C4-2B (cell line): ENCODE data around the gene LMO3.

Source experiments
- H3K27ac ChIP-seq: fragments of 450-650 bp; 2 replicates; pipeline ENCODE4 v1.5.1; 2017
- CTCF ChIP-seq: fragments of 450-650 bp; conservative IDR thresholded peaks from 2 replicates; pipeline ENCODE4 v1.5.1; 2017; ENCODE audit warnings: mild to moderate bottlenecking
- ZFX ChIP-seq: fragments of 450-650 bp; IDR thresholded peaks from 2 replicates; pipeline ENCODE4 v1.6.1; 2017

The LMO3 gene

DNA sequence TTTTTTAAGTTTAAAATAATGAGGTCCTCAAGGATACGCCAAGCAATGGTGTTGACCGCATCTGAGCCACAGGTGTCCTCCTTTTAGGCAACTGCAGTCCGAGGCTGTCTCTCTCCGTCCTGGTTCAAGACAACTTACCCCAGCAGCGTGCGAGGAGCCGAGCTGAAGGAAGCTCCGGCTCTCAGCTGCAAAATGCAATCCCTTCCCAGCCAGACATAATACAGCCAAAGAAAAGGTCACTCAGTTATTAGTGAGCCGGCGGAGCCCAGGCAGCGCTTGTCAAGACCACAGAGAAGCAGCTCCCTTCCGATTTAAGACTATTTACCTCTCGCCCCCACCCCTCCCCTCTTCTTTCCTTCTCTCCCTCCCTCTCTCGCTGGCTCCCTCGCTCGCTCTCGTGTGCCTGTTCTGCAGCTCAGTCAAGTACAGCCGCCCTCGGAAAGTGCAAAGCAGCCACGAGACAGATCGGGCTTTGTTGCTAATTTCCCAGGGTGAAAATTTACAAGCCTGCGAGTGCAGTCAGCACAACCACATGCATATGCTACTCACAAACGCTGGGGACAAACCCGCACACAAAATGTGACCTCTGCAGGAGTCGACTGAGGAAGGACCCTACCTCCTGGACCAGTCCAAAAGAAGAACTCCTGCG is 363 bp upstream of the LMO3 start:
- H3K27ac ChIP-seq, result no peak overlapping the region
- TF ChIP-seq CTCF (no peak), ZFX (no peak)

DNA sequence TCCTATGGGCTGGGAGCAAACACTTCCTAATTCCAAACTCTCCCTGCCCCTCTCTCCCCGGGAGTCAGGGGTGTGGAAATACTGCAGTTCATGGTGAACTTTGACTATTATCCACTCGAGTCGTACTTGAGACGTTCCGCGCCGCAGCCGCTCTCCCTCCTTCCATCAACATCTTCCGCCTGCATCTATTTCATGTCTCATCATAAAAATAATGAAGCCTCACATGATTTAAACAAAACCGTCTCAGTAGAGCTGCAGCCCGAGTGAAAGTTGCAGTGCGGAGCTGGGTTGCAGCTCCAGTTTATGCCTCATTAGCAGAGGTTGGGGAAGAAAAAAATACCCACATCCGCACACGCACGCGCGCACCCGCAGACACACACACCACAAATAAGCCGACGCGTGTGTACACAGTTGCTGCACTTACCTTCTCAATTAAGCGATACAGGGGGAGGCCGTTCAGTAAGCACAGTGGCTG is 283 bp downstream of the LMO3 start:
- TF ChIP-seq ZFX (no peak), CTCF (no peak)
- H3K27ac ChIP-seq, result no peak overlapping the region

DNA sequence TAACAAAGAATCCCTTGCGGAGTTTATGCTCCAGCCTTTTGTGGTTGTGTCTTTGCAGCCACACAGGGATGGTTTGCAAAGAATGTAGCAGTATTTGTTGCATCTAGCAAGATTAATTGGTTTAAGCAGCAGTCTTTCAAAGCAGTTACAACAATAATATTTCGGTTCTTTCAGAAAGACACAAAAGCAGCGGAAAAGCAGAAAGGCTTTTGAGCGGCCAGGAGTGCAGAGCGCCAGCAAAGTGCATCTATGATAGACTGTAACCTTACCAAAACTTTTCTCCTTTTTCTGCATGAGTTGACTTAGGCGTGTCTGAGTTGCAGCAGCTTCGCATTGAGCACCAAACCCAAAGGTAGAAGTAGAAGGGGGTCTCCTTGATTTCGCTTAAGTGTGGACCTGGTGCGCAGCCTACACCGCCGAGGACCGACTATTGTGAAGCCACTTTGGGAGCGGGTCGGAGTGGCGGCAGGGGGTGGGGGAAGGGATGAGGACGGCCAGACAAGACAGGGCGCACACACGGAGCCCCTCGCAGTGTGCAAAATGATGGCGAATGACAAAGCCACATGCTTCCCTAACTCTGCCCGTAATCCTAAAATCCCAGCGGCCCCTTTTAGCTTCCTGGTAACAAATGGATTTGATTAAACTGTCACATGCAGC is 1.2 kb downstream of the LMO3 start:
- no peak overlapping the region for H3K27ac ChIP-seq
- TF ChIP-seq CTCF (no peak), ZFX (no peak)

DNA sequence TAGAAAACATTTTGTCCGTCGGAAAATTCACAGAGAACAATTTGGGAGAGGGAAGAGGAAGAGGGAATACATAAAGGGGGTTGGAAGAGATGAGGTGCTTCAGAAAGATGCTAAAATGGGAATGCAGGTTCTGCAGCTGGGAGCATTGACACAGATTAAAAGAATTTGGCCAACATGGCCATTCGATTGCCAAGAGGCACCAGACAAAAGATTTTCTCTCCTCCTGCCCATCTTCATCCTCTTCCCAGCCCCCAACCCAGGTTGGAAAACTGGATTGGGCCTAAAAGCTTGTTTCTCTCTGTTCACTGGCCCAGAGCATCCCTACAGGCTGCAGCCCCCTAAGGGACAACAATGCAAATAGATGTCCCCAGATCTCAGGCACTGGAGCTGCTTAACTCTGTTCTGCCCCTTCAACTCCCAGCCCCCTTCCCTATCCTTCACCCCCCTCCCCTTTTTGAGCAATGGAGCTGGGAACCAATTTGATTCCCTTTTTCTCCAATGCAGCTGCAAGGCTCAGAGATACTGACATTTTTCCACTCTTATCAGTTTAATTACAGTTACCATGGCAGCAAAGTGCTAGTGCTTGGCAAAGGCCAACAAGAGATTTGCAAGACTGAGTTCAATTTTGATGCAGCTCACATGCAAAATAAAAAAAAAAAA is 1.9 kb downstream of the LMO3 start:
- H3K27ac ChIP-seq, result no peak overlapping the region
- TF ChIP-seq ZFX (no peak), CTCF (no peak)

DNA sequence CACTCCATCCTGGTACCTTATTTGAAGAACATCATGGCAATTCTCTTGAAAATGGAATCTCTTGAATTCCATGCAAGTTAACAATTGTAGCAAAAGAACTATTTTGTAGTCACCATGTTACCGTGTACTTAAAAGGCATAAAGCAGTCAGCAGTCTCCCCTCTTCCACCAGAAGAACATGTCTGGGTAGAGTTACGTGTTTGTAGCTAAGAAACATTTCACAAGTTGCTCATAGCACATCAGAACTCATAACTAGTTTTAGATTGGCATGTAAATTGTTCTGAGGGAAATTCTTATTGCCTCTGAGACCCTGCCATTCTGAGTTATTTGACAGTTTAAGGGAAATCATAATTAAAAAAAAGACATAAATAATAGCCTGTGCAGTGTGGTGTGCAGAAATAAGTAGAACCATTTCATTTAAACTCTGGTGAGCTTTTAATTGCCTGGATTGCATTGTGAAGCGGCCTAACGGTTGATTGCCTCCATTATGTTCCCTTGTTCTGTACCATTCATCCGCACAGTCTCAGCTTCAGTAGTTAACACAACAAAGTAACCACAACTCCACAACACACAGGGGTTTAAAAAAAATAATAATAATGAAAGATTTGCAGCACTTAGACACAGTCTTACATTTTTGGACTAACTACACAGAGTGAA is 2.6 kb downstream of the LMO3 start:
- H3K27ac ChIP-seq, result no peak overlapping the region
- no peak for TF ChIP-seq CTCF
- no peak for TF ChIP-seq ZFX

- no peak for TF ChIP-seq ZFX
- no peak for TF ChIP-seq CTCF
- H3K27ac ChIP-seq, result no peak overlapping the region
Measured at GRCh38 chr12:16602412-16602811, 3.5 kb downstream of the LMO3 start.

- H3K27ac ChIP-seq, result no peak overlapping the region
- TF ChIP-seq ZFX, result no peak
- TF ChIP-seq CTCF, result no peak
Measured at GRCh38 chr12:16600525-16600924, 5.4 kb downstream of the LMO3 start.
